Osteoblast (primary cell): Measurements from ENCODE around the gene LPAR3. TPM values are rescaled to one million over a fixed set of nuclear protein-coding genes. Genes with fewer than 3 reads are reported as not detected.

Experiments
- DNase-seq: peaks from one replicate; pipeline ENCODE4 v3.0.0; 2011; ENCODE audit warnings: low spot score, mixed read lengths; ENCODE audit not compliant: insufficient read length; ENCODE audit errors: missing footprints
- H2AFZ ChIP-seq: 2 replicates; pipeline ENCODE4 v1.6.0; 2011; ENCODE audit warnings: mild to moderate bottlenecking, low read length
- H3K27ac ChIP-seq: 2 replicates; pipeline ENCODE4 v1.5.1; 2011; ENCODE audit warnings: mild to moderate bottlenecking, low read depth, low read length, moderate library complexity
- H3K27me3 ChIP-seq: 2 replicates; pipeline ENCODE4 v1.6.0; 2012; ENCODE audit warnings: mild to moderate bottlenecking, control low read depth, inconsistent platforms, low read length, moderate library complexity; ENCODE audit not compliant: insufficient read depth
- H3K36me3 ChIP-seq: 2 replicates; pipeline ENCODE4 v1.5.1; 2011; ENCODE audit warnings: mild to moderate bottlenecking, low read length, control low read depth, moderate library complexity; ENCODE audit not compliant: insufficient read depth
- H3K4me1 ChIP-seq: 2 replicates; pipeline ENCODE4 v1.5.1; 2011; ENCODE audit warnings: mild to moderate bottlenecking, low read length, control low read depth, moderate library complexity; ENCODE audit not compliant: insufficient read depth
- H3K4me2 ChIP-seq: 2 replicates; pipeline ENCODE4 v1.6.0; 2011; ENCODE audit warnings: mild to moderate bottlenecking, low read length; ENCODE audit not compliant: insufficient read depth
- H3K4me3 ChIP-seq: fragments of 200-600 bp; sonication (generic); 3 replicates; pipeline ENCODE4 v1.5.1; 2012; ENCODE audit warnings: mild to moderate bottlenecking, low read length, inconsistent platforms; ENCODE audit not compliant: insufficient read depth
- H3K79me2 ChIP-seq: 2 replicates; pipeline ENCODE4 v1.6.0; 2012; ENCODE audit warnings: mild to moderate bottlenecking, low read length, control low read depth, inconsistent platforms; ENCODE audit not compliant: insufficient read depth
- H3K9me3 ChIP-seq: 2 replicates; pipeline ENCODE4 v1.5.1; 2011; ENCODE audit warnings: low read depth, low read length, control low read depth
- H4K20me1 ChIP-seq: 2 replicates; pipeline ENCODE4 v1.6.0; 2012; ENCODE audit warnings: mild to moderate bottlenecking, low read length, control low read depth; ENCODE audit not compliant: insufficient read depth
- CTCF ChIP-seq: IDR thresholded peaks from 2 replicates; pipeline ENCODE4 v1.5.1; 2011; ENCODE audit warnings: mild to moderate bottlenecking, low read depth, low read length, moderate library complexity; ENCODE audit errors: extremely low read depth
- total RNA-seq: library from RNA; depleted of rRNA; stranded (reverse); fragments of >200 nt; gene quantifications from 2 replicates; pipeline ENCODE4 v1.2.3, GENCODE V29; 2012

The LPAR3 gene
- total RNA-seq, 1 donor = not detected

GRCh38 chr1:84768634-84769033 is 124.4 kb downstream of the LPAR3 start:
- peaks cover 45% of the 10 kb centered on the region for H3K27me3 ChIP-seq
- no peak overlapping the region for H3K27ac ChIP-seq
- DNase-seq = no peak
- H2AFZ ChIP-seq = no peak overlapping the region
- no peaks in the 10 kb centered on the region for H3K36me3 ChIP-seq
- no peak overlapping the region for H3K4me3 ChIP-seq
- H3K4me2 ChIP-seq = no peak overlapping the region
- peaks cover 4% of the 10 kb centered on the region for H3K4me1 ChIP-seq
- H4K20me1 ChIP-seq = no peaks in the 10 kb centered on the region
- no peak for TF ChIP-seq CTCF
- H3K79me2 ChIP-seq = no peaks in the 10 kb centered on the region
- H3K9me3 ChIP-seq = no peaks in the 10 kb centered on the region

GRCh38 chr1:84763912-84764680 is 128.9 kb downstream of the LPAR3 start:
- H3K4me2 ChIP-seq = no peak overlapping the region
- DNase-seq = no peak
- H3K9me3 ChIP-seq = no peaks in the 10 kb centered on the region
- no peak for TF ChIP-seq CTCF
- H3K36me3 ChIP-seq = no peaks in the 10 kb centered on the region
- peaks cover 48% of the 10 kb centered on the region for H3K27me3 ChIP-seq
- H2AFZ ChIP-seq = no peak overlapping the region
- H4K20me1 ChIP-seq = no peaks in the 10 kb centered on the region
- H3K27ac ChIP-seq = no peak overlapping the region
- H3K4me3 ChIP-seq = no peak overlapping the region
- H3K4me1 ChIP-seq = peaks cover 4% of the 10 kb centered on the region
- H3K79me2 ChIP-seq = no peaks in the 10 kb centered on the region

GRCh38 chr1:84762664-84763063 is 130.3 kb downstream of the LPAR3 start:
- Histone ChIP-seq H2AFZ (no peak overlapping the region), H3K79me2 (no peaks in the 10 kb centered on the region), H4K20me1 (no peaks in the 10 kb centered on the region), H3K9me3 (no peaks in the 10 kb centered on the region), H3K4me2 (no peak overlapping the region), H3K27ac (no peak overlapping the region), H3K4me1 (peaks cover 14% of the 10 kb centered on the region), H3K36me3 (no peaks in the 10 kb centered on the region), H3K4me3 (no peak overlapping the region), H3K27me3 (peaks cover 40% of the 10 kb centered on the region)
- DNase-seq = no peak
- TF ChIP-seq CTCF = no peak

Other genes with a start within 250 kb of the LPAR3 start
- 10.9 TPM in 2 replicates for gene SSX2IP, start 202.7 kb downstream of the LPAR3 start, total RNA-seq
- gene MCOLN2, start 103.9 kb upstream of the LPAR3 start, total RNA-seq = 0.88 and 1.8 TPM in 2 replicates
- gene MCOLN3, start 155.3 kb upstream of the LPAR3 start, total RNA-seq = 4.0 and 4.7 TPM in 2 replicates